GM12801 (cell line): ENCODE measurements around the gene GPRC5C.

Experiments used
- CTCF ChIP-seq: IDR thresholded peaks from one replicate; pipeline ENCODE4 v1.5.1; 2011; ENCODE audit warnings: control low read depth; ENCODE audit not compliant: insufficient read length; ENCODE audit errors: extremely low read depth

The GPRC5C gene

GRCh38 chr17:74396567-74396966 is 35.3 kb upstream of the GPRC5C start:
- TF ChIP-seq CTCF: no peak

- TF ChIP-seq CTCF: no peak
Measured at GRCh38 chr17:74402048-74402447, 29.8 kb upstream of the GPRC5C start.

GRCh38 chr17:74403512-74404137 is 28.3 kb upstream of the GPRC5C start:
- no peak for TF ChIP-seq CTCF

GRCh38 chr17:74404218-74404617 is 27.7 kb upstream of the GPRC5C start:
- no peak for TF ChIP-seq CTCF

GRCh38 chr17:74404789-74405188 is 27.1 kb upstream of the GPRC5C start:
- TF ChIP-seq CTCF: no peak

- TF ChIP-seq CTCF: no peak
Measured at GRCh38 chr17:74407384-74407783, 24.5 kb upstream of the GPRC5C start.

- no peak for TF ChIP-seq CTCF
Measured at GRCh38 chr17:74408262-74408661, 23.6 kb upstream of the GPRC5C start.

- no peak for TF ChIP-seq CTCF
Measured at GRCh38 chr17:74408815-74409214, 23.1 kb upstream of the GPRC5C start.
